Calu3 (cell line): ENCODE data around the gene TTLL5. TPM values are rescaled to one million over a fixed set of nuclear protein-coding genes. Genes with fewer than 3 reads are reported as not detected.

Experiments
- BruUV-seq: library from RNA; stranded (reverse); fragments of 400-500 nt; replicated peaks from 2 replicates; lab custom pipeline; 2021; lab: Mats Ljungman, UMichigan
- CTCF ChIA-PET: fragments of 300-600 bp; sonication (Branson Sonifier 250); formaldehyde crosslinking; loops from one replicate; lab custom pipeline; 2022; ENCODE audit warnings: antibody characterized with exemption; lab: Charles Lee
- DNase-seq: peaks from one replicate; pipeline ENCODE4 v3.0.0; 2022
- H3K27ac Mint-ChIP-seq: one replicate; pipeline ENCODE4 v1.8.0; 2022; ENCODE audit warnings: mixed read lengths; ENCODE audit not compliant: unreplicated experiment
- H3K27me3 Mint-ChIP-seq: one replicate; pipeline ENCODE4 v1.8.0; 2022; ENCODE audit warnings: mixed read lengths; ENCODE audit not compliant: unreplicated experiment
- H3K36me3 Mint-ChIP-seq: one replicate; pipeline ENCODE4 v1.8.0; 2022; ENCODE audit warnings: mild to moderate bottlenecking, moderate library complexity, mixed read lengths; ENCODE audit not compliant: insufficient read depth, unreplicated experiment
- H3K4me1 Mint-ChIP-seq: one replicate; pipeline ENCODE4 v1.8.0; 2022; ENCODE audit warnings: mild to moderate bottlenecking, low read depth, mixed read lengths; ENCODE audit not compliant: unreplicated experiment
- H3K4me3 Mint-ChIP-seq: one replicate; pipeline ENCODE4 v1.8.0; 2022; ENCODE audit warnings: mild to moderate bottlenecking, low read depth, moderate library complexity, mixed read lengths; ENCODE audit not compliant: unreplicated experiment
- H3K9me3 Mint-ChIP-seq: one replicate; pipeline ENCODE4 v1.8.0; 2022; ENCODE audit warnings: low read depth, mixed read lengths; ENCODE audit not compliant: unreplicated experiment
- intact Hi-C: fragments of 100-400 bp; cut with micrococcal nuclease; formaldehyde crosslinking; loops from one replicate; pipeline ENCODE4 v1.10.0; 2022; ENCODE audit not compliant: unreplicated experiment
- total RNA-seq: library from RNA; stranded (reverse); gene quantifications from 2 replicates; pipeline ENCODE4 v1.2.3, GENCODE V29; 2022
- TF ChIP-seq, protein P1 (sequence below): fragments of 200-600 bp; IDR thresholded peaks from one replicate; pipeline ENCODE4 v1.8.0; 2022; ENCODE audit warnings: antibody characterized with exemption; ENCODE audit not compliant: unreplicated experiment

TTLL5 gene
- total RNA-seq, 1 experiment from 2014 or later = 47.5 TPM

- CTCF ChIA-PET = interaction anchor here (2.2 kb wide), 1 partner anchor 18 kb away, joined by 5 read pairs; no protein-coding TSS in a partner anchor
- intact Hi-C loops = no loop called here
- H3K9me3 Mint-ChIP-seq = no peaks in the 10 kb centered on the region
These were observed 227.9 kb downstream of the TTLL5 start for GRCh38 chr14:75888945-75889344.

GRCh38 chr14:75896341-75896740 is 235.3 kb downstream of the TTLL5 start:
- no TSS peak for BruUV-seq
- H3K36me3 Mint-ChIP-seq = no peaks in the 10 kb centered on the region
- peaks cover 15% of the 10 kb centered on the region for H3K4me1 Mint-ChIP-seq
- CTCF ChIA-PET = no interaction called here
- DNase-seq = no peak
- H3K9me3 Mint-ChIP-seq = no peaks in the 10 kb centered on the region
- no peak overlapping the region for H3K27ac Mint-ChIP-seq
- TF ChIP-seq, protein P1, sequence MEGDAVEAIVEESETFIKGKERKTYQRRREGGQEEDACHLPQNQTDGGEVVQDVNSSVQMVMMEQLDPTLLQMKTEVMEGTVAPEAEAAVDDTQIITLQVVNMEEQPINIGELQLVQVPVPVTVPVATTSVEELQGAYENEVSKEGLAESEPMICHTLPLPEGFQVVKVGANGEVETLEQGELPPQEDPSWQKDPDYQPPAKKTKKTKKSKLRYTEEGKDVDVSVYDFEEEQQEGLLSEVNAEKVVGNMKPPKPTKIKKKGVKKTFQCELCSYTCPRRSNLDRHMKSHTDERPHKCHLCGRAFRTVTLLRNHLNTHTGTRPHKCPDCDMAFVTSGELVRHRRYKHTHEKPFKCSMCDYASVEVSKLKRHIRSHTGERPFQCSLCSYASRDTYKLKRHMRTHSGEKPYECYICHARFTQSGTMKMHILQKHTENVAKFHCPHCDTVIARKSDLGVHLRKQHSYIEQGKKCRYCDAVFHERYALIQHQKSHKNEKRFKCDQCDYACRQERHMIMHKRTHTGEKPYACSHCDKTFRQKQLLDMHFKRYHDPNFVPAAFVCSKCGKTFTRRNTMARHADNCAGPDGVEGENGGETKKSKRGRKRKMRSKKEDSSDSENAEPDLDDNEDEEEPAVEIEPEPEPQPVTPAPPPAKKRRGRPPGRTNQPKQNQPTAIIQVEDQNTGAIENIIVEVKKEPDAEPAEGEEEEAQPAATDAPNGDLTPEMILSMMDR = no peak
- no peaks in the 10 kb centered on the region for H3K27me3 Mint-ChIP-seq
- no peak overlapping the region for H3K4me3 Mint-ChIP-seq
- intact Hi-C loops = no loop called here

More at GRCh38 chr14:75888945-75889344, 227.9 kb downstream of the TTLL5 start:
- no peaks in the 10 kb centered on the region for H3K27me3 Mint-ChIP-seq
- BruUV-seq = no TSS peak
- no peak overlapping the region for H3K4me3 Mint-ChIP-seq
- H3K36me3 Mint-ChIP-seq = no peaks in the 10 kb centered on the region
- H3K27ac Mint-ChIP-seq = peak overlapping the region; percentile 4
- TF ChIP-seq, protein P1 = no peak
- H3K4me1 Mint-ChIP-seq = no peaks in the 10 kb centered on the region
- no peak for DNase-seq

DNA sequence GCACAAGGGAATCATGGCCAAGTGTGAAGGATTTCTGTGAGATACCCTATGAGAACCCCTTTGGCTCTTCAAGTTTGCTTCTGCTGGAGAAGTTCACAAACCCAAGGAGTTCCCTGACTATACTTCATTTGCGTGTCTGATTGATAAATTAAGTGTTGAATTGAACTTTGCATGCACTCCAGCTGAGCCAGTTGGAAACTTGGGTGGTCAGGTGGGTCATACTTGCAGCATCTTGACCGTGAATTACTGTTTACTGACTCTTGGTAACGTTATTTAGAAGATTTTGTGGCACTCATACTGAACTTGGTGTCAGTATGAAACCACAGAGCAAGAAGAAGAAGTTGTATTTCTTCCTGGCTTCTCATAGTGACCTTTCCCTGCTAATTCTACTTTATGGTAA is 243.3 kb downstream of the TTLL5 start:
- H3K4me1 Mint-ChIP-seq = peaks cover under 1% of the 10 kb centered on the region

GRCh38 chr14:75905147-75905904 is 244.3 kb downstream of the TTLL5 start:
- H3K27me3 Mint-ChIP-seq = no peaks in the 10 kb centered on the region
- no peaks in the 10 kb centered on the region for H3K9me3 Mint-ChIP-seq
- intact Hi-C loops = loop anchor here (10.0 kb wide), 1 partner anchor 479 kb away; no protein-coding TSS in a partner anchor
- TF ChIP-seq, protein P1 = no peak
- no peak overlapping the region for H3K27ac Mint-ChIP-seq
- H3K4me1 Mint-ChIP-seq = peaks cover 10% of the 10 kb centered on the region
- CTCF ChIA-PET = interaction anchor here (0.7 to 1.2 kb wide), 4 partner anchors 25 to 77 kb away, joined by 3 to 5 read pairs (median 3); no protein-coding TSS in a partner anchor
- no TSS peak for BruUV-seq
- H3K4me3 Mint-ChIP-seq = no peak overlapping the region
- H3K36me3 Mint-ChIP-seq = peaks cover 6% of the 10 kb centered on the region
- peak; percentile 2 for DNase-seq

More for the DNA sequence above, 243.3 kb downstream of the TTLL5 start:
- no peak overlapping the region for H3K4me3 Mint-ChIP-seq
- H3K27ac Mint-ChIP-seq = no peak overlapping the region
- H3K27me3 Mint-ChIP-seq = no peaks in the 10 kb centered on the region
- TF ChIP-seq, protein P1 = no peak
- H3K36me3 Mint-ChIP-seq = peaks cover 6% of the 10 kb centered on the region
- intact Hi-C loops = loop anchor here (10.0 kb wide), 1 partner anchor 480 kb away; no protein-coding TSS in a partner anchor
- CTCF ChIA-PET = no interaction called here
- no peaks in the 10 kb centered on the region for H3K9me3 Mint-ChIP-seq
- BruUV-seq = no TSS peak
- no peak for DNase-seq
